MV-4-11 (cell line): ENCODE data around the gene SAMD14.
A peak's percentile ranks its signal among the peaks of the same experiment; 100 is the strongest.

Experiments
- DNase-seq: peaks from one replicate; lab custom pipeline; 2025; lab: John Stamatoyannopoulos, UW

SAMD14 gene

DNA sequence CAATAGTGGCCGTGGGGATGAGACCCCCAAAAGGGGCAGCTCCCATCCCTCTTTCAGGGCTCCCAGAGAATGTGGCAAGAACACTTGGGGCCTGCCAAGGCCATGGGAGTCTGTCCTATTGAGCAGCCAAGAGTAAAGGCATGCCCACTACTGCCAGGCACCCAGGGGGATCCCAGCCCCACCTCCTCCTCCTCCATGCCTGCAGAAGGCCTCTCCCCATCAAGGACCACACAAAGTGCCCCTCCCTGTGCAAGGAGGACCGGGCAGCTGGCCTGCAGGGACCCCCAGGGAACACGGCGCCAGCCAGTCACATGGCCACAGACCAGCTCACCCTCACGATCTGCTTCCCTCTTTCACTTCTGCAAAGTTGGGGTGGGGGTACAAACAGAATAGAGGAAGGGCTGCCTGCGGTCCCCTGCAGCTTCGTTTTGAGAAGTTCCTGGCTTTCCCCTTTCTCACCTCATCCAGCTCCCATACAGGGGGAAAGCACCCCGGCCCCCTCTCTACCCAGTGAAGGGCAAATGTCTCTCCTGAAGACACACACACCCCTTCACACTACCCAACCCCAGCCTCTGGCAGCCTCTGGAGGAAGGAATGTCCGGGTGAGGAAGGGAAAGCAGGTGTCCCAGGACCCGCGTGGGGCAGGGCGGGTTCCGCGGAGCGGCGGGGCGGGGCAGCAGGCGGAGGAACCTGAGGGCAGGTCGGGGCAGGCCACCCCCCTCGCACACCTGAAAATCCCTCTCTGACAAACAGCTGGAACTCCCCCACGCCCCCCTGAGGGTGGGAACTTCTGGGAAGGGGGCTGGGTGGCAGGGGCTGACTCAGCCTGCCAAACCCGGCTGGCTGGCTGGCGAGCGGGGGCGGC, 18.5 kb upstream of the SAMD14 start:
- peak; percentile 95 for DNase-seq

DNA sequence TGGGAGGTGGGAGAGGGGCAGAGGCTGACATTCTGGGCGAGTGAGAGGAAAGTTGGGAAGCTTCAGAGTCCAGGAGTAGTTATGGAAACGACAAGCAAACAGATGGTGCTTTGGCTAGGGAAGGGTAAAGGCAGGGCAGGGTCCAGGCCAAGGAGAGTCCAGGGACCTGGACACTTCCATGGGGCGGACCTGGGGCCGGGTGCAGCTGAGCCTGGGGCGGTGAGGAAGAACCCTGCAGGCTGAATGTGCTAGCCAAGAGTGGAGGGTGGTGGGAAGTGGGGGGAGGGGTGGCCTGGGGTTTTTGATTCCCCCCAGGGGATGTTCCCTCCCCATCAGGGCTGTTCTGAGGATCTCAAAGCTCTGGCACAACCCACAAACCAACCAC, 17.9 kb upstream of the SAMD14 start:
- DNase-seq = no peak

DNA sequence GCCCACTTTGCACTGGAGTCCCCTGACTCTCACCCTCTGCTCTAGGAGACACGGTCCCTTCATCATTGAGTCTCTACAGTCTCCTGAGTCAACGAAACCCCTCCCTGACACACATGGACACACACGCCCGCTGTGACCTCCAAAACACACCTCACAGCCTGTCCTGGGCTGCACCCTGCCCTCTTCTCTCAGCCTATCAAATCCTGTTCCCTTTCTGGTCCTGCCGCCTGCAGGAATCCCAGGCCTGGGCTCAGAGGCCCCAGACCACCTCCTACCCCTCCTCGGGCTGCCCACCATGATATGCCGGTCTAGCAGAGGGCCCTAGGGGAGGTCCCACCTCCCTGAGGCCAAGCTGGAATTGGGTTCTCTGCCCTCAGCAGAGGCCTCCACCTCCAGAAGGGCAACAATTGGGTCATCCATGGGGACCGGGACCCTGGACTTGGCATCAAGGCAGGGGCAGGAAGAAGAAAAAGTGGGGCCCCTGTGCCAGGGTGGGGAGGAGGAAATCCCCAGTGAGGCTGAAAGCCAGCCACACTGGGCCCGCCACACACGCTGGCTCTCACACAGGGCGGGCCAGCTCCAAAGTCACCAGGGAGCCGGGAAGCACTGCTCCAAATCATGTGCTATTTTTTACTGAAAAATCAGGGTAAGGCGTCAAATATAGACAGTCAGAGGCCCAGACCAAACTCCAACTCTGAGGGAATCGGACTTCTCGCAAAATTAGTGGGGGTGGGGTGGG, 17.1 kb upstream of the SAMD14 start:
- DNase-seq = no peak

DNA sequence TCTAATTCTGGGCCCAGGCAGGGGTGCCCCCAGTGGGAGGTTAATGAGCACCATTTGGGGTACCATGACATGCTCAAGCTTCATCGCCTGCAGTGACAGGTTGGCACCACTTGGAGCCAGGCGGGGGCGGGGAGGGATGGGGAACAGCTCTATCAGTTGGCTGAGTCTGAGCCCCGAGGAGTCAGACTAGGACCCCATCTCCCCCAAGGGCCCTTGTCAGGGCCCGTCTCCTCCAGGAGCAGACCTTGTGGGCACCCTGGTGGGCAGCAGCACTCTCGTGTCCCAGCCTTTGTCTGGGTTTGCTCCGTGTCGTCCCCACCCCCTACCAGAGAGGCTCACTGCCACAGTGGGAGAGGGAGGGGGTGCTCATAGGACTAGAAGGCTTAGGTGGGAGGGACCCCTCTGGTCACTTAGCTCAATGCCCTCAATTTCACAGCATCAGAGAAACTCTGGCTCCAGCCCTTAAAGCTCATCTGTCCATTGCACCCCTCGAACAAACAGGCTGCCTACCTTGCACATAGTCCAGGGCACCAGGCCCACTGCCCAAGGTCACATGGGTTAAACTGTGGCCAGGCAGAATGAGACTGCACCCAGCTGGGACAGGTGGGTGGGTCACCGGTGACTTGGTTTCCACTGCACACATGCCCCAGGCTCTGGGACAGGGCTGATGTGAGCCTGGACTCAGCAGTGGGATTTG, 16.4 kb upstream of the SAMD14 start:
- DNase-seq = no peak

DNA sequence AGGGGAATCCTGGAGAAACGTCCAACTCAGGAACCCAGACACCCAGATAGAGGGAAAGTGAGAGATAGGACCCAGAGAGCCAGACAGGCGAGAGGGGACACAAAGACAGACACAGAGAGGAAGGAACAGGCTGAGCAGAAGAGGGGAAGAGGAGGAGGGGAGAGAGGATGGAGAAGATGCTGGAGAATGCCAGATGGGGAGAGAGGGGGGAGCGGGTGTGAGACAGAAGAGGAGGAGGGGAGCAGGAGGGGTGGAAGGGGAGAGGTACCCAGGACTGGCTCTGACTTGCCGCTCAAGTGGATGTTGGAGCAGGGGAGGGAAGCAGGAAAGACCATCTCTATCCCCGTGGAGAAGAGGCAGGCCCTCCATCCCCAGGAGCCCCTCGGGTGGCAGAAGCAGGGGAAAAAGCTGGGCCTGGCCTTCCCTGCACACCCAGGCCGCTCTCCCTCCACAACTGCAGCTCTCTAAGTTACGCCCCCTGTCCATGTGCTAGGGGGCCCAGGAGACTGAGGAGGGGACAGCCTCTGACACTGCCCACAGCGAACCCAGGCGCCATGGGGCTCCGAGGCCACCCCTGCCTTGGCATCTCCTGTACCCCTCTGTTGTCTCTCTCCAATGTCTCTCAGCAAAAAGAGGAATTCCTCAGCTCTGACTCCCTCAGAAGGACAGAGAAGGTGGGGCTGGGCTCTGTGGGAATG, 15.7 kb upstream of the SAMD14 start:
- DNase-seq = no peak

DNA sequence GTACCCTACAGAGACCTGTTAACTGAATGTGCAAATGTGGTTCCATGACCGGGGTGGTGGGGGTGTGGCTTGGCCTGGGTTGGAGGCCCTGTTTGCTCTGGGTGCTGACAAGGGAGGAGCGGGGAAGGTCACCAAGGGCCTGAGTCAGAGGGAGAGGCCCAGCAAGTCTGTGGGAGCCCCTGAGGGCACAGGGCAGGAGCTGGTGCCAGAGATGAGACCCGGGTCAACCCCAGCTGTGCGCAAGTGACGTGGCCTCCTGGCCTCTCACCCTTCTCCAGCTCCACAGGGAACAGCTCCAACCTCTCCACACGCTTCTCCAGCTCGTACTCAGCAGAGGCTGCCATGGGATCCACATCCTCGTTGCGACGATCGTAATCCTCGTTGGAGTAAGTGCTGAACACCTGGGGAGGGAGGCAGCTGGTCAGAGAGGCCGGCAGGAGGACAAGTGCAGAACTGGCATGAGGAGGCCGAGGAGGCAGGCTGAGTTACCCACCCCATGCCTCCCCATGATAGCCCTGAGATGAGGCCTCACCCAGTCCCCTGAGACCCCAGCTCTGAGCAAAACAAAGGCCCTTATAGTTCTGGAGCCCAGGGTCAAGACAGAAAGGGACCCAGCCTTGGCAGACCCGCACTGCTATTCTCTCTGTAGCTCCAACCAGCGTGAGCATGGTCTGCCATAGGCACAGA, 15.0 kb upstream of the SAMD14 start:
- no peak for DNase-seq

DNA sequence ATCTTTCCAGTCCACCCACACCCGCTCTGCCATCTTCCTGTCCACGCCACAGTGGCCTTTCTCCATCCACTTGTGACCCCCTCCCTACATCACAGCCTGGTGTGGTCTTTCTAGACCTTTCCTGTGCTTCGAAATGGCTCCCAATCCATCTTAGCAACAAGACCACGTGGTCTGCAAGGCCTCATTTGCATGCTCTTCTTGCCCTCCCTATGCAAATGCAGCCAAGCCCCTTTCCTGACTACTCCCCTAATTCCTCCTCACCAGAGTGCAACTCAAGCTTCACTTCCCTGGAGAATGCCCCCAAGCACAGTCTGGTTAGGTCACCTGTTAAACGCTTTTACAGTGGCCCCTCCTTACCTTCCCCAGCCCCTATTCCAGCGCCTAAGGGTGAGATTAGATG, 14.4 kb upstream of the SAMD14 start:
- no peak for DNase-seq

DNA sequence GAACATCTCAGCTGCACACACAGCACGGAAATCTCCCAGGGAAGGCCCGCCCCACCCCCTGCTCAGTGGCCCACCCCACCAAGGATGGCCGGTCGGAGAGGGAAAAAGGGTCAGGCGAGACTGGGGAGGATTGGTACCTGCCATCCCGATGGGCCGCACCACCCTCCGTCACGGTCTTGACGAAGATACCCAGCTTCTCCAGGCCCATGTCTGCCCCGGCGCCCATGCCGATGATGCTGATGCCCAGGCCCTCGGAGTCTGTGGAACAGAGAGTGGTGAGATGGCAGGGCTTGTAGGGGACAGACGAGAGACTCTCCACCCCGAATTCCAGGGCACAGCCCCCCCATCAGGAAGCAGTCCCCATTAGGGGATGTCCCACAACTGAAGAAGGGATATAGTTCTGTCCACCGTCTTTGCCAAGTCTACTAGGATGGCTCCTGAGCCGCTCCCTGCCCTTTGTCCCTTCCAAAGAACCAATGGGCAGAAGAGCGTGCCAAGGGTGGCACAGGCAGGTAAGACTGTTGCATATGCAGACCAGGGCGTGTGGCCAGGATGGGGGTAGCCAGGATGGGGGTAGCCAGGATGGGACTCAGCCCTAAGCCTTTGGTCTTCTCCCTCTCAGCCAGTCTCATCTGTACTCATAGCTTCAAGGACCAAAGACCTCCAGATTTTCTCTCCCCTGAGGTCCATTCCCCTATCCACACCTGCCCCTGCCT, 13.7 kb upstream of the SAMD14 start:
- DNase-seq = no peak

DNA sequence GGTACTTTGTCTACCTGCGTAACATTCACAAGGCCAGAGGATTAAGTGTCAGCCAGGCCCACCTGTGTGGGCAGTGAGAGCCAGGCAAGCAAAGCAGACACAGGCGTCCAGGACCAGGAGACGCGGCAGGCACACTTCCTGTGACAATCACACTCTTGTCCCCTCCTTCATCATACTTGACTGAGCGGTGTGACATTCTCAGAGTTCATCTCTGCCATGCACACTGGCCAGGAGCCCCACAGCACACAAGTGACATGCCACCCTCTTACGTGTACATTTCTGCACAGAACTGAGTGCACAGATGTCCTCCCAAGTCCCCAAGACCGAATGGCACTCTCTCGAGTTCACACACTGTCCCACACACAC, 11.8 kb upstream of the SAMD14 start:
- no peak for DNase-seq

DNA sequence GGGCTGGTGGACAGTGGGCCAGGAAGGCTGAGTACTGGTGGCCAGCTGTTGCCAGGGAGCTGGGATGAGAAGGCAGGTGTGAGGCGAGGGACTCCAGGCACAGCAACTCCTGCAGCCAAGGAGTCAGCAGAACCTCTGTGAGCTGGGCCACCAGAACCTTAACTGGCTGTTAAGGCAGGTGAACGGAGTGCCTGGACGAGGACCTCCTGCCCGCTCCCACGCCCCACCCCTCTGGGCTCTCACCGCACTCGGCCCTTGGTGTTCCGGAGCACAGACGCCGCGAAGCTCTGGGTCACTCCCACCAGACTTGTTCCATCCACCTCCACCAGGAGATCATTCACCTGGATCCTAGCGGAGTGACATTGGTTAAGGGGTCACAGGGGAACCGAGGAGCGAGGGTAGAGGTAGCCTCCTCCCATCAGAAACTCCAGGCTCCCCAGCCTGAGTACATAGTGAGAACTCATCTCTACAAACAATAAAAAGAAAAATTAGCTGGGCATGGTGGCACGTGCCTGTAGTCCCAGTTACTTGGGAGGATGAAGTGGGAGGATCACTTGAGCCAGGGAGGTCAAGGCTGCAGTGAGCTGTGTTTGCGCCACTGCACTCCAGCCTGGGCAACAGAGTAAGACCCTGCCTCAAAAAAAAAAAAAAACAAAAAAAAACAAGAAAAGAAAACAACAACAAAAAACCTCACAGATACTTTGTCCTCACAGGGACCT, 11.2 kb upstream of the SAMD14 start:
- DNase-seq = no peak

DNA sequence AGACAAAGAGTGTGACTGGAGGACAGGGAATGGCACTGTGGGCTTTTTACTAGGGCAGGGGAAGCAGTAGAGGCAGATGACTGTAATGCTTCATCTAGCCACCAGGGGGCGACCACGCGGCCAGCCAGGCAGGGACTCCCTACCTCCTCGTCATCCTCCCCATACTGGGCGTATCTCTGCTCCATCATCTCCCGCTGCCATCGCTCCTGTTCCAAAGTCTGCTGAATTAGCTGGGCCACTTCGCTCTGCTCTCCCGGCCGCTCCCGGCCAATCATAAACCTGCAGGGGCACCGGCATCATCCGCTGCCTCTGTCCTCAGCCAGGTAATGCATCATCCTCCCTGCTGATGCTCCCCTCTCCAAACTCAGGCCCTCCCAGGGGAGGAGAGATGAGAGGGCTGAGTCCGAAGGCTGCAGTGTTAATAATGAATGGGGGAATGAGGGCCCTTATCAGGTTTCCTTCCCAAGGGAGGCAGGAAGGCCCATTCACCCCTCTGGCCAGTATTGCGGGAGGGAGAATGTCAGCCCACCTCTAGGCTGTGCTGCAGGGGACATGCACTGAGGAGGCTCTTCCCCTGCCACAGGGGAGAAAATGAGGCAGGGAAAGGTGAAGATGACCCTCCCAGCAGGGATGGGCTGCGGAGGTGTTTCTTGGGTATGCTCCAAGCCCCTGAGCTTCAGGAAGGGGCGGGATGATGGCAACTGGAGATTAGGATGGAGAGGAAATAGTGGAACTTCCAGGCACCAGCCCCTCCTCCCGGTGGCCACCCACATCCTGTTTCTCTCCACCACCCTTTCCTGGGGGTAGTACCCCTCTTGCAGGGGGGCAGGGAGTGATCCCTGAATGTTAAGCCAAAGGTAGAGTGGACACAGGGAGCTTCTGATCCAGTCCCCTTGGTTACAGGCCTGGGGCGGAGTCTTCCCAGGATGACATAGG, 10.3 kb upstream of the SAMD14 start:
- peak; percentile 55 for DNase-seq

DNA sequence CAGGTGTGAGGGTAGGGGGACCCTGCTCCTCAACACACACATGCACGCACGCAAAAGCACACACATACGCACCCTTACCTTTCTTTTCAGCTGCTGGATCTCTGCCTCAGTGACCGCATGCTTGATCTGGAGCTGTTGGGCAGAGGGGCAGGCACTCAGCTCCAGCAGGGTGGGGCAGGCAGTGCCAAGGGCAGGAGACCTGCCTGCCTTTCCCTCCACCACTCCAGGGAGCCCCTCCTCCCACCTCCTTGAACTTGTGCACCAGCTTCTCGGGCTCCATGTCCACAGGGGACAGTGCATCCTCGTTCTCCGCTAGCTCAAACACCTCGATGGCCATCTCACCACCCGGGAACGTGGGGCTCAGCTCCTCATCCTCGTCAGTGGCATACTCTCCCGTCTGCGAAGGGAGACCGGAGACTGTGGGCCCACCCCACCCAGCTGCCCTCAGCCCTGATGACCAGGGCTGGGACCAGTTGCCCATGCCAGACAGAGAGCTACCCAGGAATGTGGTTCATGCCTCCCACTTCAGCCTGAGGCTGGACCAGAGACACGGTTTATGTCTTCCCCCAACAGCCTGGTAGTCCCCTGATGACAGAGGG, 9.3 kb upstream of the SAMD14 start:
- no peak for DNase-seq

DNA sequence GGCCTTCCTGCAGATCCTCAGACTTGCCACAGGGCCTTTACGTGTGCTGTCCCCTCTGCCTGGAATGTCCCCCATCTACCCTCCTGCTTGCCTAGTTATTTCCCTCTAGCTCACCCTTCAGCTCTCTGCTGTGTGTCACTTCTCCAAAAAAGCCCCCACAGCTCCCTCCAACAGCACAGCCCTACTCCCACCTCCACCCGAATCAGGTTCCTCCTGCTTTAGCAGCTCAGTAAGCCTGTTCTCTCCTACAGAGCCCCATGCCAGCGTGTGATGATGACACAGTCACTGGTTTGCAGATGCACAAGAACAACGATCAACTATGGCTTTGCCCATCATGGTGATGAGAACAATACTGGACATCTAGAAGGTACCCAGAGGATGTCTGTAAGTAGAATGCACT, 7.1 kb upstream of the SAMD14 start:
- no peak for DNase-seq

DNA sequence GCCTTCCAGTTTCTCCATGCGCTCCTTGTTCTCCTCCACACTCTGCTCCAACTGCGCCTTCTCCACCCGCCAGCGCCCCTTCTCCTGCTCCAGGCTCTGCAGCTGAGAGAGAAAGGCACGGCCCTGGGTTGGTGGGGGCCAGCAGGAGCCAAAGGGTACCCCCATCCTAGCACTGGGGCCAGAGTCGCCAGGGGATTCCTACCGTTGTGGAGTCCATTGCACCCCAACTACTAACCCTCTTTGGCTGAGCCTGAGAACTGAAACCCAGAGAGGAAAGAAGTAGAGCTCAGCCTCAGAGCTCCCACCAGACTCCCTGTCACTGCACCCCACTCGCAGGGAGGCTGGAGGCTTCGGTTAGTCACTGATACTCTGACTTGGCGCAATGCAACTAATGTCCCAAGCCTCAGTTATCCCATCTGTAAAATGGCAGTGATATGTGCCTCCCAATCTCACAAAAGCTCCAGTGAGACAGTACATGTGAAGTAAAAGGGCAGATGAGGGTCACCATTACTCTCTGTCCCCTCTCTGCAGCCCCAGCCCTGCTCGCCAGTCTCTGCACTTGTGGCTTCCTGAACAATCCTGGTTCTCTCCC, 6.2 kb upstream of the SAMD14 start:
- no peak for DNase-seq

DNA sequence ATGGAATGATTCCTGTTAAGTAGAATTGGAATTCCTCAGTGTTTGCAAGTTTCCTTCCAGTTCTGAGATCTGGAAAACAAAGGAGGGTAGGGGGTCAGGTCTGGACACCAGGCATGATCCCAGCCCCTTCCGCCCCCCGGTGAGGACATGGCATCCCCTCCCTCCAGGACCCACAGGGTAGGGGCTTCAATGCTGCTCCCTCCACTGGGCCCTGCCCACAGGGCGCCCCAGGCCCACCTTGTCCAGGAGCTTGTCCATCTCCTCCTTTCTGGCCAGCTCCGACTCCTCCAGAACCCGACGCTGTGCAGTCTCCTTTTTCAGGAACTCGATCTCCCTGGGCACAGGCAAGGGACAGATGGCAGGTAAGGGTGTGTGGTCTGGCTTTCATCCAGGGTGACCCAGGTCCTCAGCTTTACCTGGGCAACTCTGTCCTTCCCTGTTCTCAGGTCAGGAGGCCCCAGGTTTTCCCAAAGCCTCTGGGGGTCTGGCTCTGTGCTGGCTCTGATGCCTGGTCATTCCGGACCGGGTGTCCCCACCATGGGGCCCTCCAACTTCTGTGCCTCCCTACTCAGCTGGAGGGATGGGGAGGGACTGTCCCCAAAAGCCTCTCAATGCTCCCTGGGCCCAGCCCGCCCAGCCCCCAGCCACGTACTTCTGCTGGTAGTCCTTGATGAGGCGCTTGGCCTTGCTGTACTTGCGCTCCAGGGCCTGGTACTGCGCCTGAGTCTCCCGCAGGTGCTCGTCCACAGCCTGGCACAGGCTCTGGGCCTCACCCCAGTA, 5.5 kb upstream of the SAMD14 start:
- DNase-seq = no peak

DNA sequence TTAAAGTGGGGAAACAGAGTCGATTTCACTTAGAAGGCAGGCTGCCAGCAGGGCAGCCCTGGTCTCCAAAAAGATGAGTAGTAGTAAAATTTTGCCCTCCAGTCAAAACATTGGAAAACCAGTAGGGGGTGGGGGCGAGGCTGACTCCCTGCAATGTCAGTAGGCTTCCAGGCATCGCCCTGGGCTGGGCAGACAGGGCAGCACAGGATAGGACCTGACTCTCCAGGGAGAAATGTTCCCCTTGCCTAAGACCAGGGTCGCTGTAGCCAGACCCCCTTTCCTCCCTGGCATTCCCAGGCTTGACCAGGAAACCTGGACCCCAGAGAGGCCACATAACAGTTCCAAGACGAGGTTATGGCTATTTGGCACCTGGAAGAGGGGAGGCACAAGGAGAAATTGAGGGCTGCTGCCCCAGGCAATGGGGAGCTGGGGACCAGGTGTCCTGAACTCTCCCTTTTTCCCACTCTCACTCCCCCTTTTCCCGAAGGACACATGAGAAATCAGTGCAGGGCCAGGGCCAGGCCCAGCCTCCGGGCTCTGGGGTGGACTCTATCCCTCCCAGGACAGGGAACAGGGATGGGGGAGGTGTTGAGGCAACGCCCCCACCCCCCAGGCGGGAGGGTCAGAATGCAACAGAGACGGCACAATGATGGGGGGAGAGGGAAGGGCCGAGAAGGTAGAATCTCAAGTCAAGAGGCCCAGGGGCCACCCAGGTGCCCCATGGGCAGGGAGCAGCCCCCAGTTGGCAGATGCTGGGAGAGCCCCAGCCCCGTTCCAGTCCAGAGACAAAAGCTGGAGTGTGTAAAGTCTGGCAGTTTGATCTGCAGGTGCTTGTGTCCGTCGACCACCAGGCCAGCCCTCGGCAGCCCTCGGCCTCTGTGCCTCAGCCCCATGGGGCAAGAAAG, 4.5 kb upstream of the SAMD14 start:
- no peak for DNase-seq

DNA sequence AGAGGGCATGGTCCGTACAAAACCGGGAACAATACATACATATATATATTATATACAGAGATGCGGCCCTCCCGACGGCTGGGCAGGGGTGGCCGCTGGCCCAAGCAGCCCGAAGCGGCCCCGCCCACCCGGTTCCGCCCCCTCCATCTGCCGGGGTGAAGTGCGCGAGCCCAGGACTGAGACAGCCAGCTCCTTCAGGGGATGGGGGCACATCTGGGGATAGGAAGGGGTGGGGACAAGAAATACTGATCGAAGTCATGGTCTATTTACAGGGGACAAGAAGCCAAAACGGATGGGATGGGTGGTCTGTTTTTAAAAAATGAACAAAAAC, 3.8 kb upstream of the SAMD14 start:
- no peak for DNase-seq
